Left renal cortex interstitium (tissue), 4 donors: ENCODE measurements around the gene GRIN2A. TPM values are rescaled to one million over a fixed set of nuclear protein-coding genes. Genes with fewer than 3 reads are reported as not detected.

Experiments used
- DNase-seq, 4 donors: peaks; one replicate each; pipeline ENCODE4 v3.0.0-alpha.2; 2013; ENCODE audit warnings: low read depth in 4 of 4, low spot score in 2 of 4, missing footprints in 1 of 4
- polyA plus RNA-seq, 4 donors: library from polyadenylated mRNA; unstranded; fragments of 120-200 nt; gene quantifications; one replicate each; pipeline ENCODE4 v1.2.1, GENCODE V29; 2013; ENCODE audit not compliant: insufficient read length in 4 of 4

The GRIN2A gene
- polyA plus RNA-seq, 4 donors: 3.7 to 7.2 (median 5.3) TPM

- no peak for DNase-seq
Measured at GRCh38 chr16:9798474-9798873, 383.8 kb downstream of the GRIN2A start.

GRCh38 chr16:9797306-9797705, 384.9 kb downstream of the GRIN2A start:
- DNase-seq: no peak

- DNase-seq: no peak
Measured at GRCh38 chr16:9793623-9794022, 388.6 kb downstream of the GRIN2A start.

GRCh38 chr16:9791556-9791955, 390.7 kb downstream of the GRIN2A start:
- DNase-seq: no peak

GRCh38 chr16:9790199-9790598, 392.0 kb downstream of the GRIN2A start:
- no peak for DNase-seq

GRCh38 chr16:9787717-9788116, 394.5 kb downstream of the GRIN2A start:
- DNase-seq: no peak

- peak in 2 of 4 donors; percentile 9 to 32 for DNase-seq
Measured at GRCh38 chr16:9780831-9781230, 401.4 kb downstream of the GRIN2A start.

GRCh38 chr16:9778849-9779248, 403.4 kb downstream of the GRIN2A start:
- DNase-seq: no peak

GRCh38 chr16:9775998-9776397, 406.2 kb downstream of the GRIN2A start:
- no peak for DNase-seq

- no peak for DNase-seq
Measured at GRCh38 chr16:9773289-9773688, 408.9 kb downstream of the GRIN2A start.

GRCh38 chr16:9772526-9773225, 409.6 kb downstream of the GRIN2A start:
- no peak for DNase-seq

GRCh38 chr16:9766891-9767290, 415.3 kb downstream of the GRIN2A start:
- no peak for DNase-seq

GRCh38 chr16:9763505-9763904, 418.7 kb downstream of the GRIN2A start:
- no peak for DNase-seq

GRCh38 chr16:9761870-9762269, 420.4 kb downstream of the GRIN2A start:
- no peak for DNase-seq

- DNase-seq: no peak
Measured at GRCh38 chr16:9757687-9758086, 424.5 kb downstream of the GRIN2A start.

GRCh38 chr16:9756434-9756833, 425.8 kb downstream of the GRIN2A start:
- DNase-seq: no peak

GRCh38 chr16:9755081-9755480, 427.1 kb downstream of the GRIN2A start:
- no peak for DNase-seq

GRCh38 chr16:9741776-9742175, 440.5 kb downstream of the GRIN2A start:
- no peak for DNase-seq

- no peak for DNase-seq
Measured at GRCh38 chr16:9739301-9739700, 442.9 kb downstream of the GRIN2A start.

GRCh38 chr16:9738690-9739089, 443.5 kb downstream of the GRIN2A start:
- no peak for DNase-seq

- no peak for DNase-seq
Measured at GRCh38 chr16:9736547-9736946, 445.7 kb downstream of the GRIN2A start.

GRCh38 chr16:9723136-9723535, 459.1 kb downstream of the GRIN2A start:
- no peak for DNase-seq

GRCh38 chr16:9713907-9714306, 468.3 kb downstream of the GRIN2A start:
- DNase-seq: no peak
